HFF-Myc (cell line): ENCODE results near the gene PTEN.
A peak's percentile ranks its signal among the peaks of the same experiment; 100 is the strongest.
"Not testable (repeated sequence)": the region's sequence is repeated elsewhere in the genome, so short reads cannot be mapped to it uniquely, and the experiment has no call there.

ENCODE experiments used
- DNase-seq: peaks from one replicate; pipeline ENCODE4 v3.0.0-alpha.2; 2011; ENCODE audit warnings: low read depth; ENCODE audit errors: extremely low read depth
- H3K4me3 ChIP-seq: replicated peaks from 2 replicates; pipeline ENCODE4 v1.5.1; 2011; ENCODE audit warnings: low read depth, mild to moderate bottlenecking, control low read depth, low read length
- CTCF ChIP-seq: IDR thresholded peaks from 2 replicates; pipeline ENCODE4 v1.5.1; 2012; ENCODE audit warnings: mild to moderate bottlenecking, low read depth, low read length, control low read depth; ENCODE audit errors: missing control alignments

The PTEN gene

GRCh38 chr10:87846023-87846422 lies 17.4 kb upstream of the PTEN start:
- no peak overlapping the region for H3K4me3 ChIP-seq
- TF ChIP-seq CTCF, result no peak

GRCh38 chr10:87846711-87847110 lies 16.7 kb upstream of the PTEN start:
- H3K4me3 ChIP-seq, DNase-seq: not testable (repeated sequence)

More at GRCh38 chr10:87846023-87846422, 17.4 kb upstream of the PTEN start:
- DNase-seq, result no peak

GRCh38 chr10:87847550-87847949 lies 15.9 kb upstream of the PTEN start:
- no peak for DNase-seq
- TF ChIP-seq CTCF, result no peak
- H3K4me3 ChIP-seq, result no peak overlapping the region

GRCh38 chr10:87849001-87849400 lies 14.4 kb upstream of the PTEN start:
- H3K4me3 ChIP-seq, result no peak overlapping the region
- no peak for TF ChIP-seq CTCF
- no peak for DNase-seq

GRCh38 chr10:87850742-87851205 lies 12.7 kb upstream of the PTEN start:
- no peak overlapping the region for H3K4me3 ChIP-seq
- DNase-seq, result peak; percentile 57
- peak; percentile 63 for TF ChIP-seq CTCF

- no peak for TF ChIP-seq CTCF
- no peak for DNase-seq
- H3K4me3 ChIP-seq, result no peak overlapping the region
Measured at GRCh38 chr10:87852089-87852488, 11.3 kb upstream of the PTEN start.

- H3K4me3 ChIP-seq, DNase-seq: not testable (repeated sequence)
Measured at GRCh38 chr10:87855247-87855646, 8.2 kb upstream of the PTEN start.

GRCh38 chr10:87855665-87856064 lies 7.8 kb upstream of the PTEN start:
- DNase-seq, H3K4me3 ChIP-seq: not testable (repeated sequence)
